GM10248 (cell line): ENCODE data around the gene KRTAP13-4.

Experiments
- CTCF ChIA-PET: fragments of 300-600 bp; sonication (Branson Sonifier 250); formaldehyde crosslinking; extraction: SDS; loops from one replicate; lab custom pipeline; 2021; ENCODE audit warnings: antibody characterized with exemption; lab: Yijun Ruan, JAX
- POLR2A ChIA-PET: fragments of 350-650 bp; sonication (Branson Sonifier 250); formaldehyde crosslinking; extraction: SDS; loops from one replicate; lab custom pipeline; 2020; ENCODE audit warnings: antibody characterized with exemption; lab: Yijun Ruan, JAX
- DNase-seq: peaks from one replicate; pipeline ENCODE4 v3.0.0; 2012; ENCODE audit errors: extremely low spot score
- CTCF ChIP-seq: IDR thresholded peaks from 2 replicates; pipeline ENCODE4 v1.5.1; 2012; ENCODE audit warnings: mild to moderate bottlenecking, low read depth; ENCODE audit errors: extremely low read depth, missing control alignments, control extremely low read depth

KRTAP13-4 gene

GRCh38 chr21:30430170-30430655 is at the start of gene KRTAP13-4:
TSS of gene KRTAP13-4 (plus strand) at chr21:30430220. CDS start at chr21:30430276, 56 bp downstream.
- DNase-seq, result no peak
- ChIA-PET CTCF (no interaction called here), POLR2A (no interaction called here)
- TF ChIP-seq CTCF, result no peak

- POLR2A ChIA-PET, result no interaction called here
- no peak for TF ChIP-seq CTCF
- no peak for DNase-seq
- CTCF ChIA-PET, result no interaction called here
Observed at GRCh38 chr21:30382201-30382600, 47.8 kb upstream of the KRTAP13-4 start.

GRCh38 chr21:30391492-30392025 is 38.5 kb upstream of the KRTAP13-4 start:
- CTCF ChIA-PET, result no interaction called here
- POLR2A ChIA-PET, result no interaction called here

GRCh38 chr21:30395731-30396130 is 34.3 kb upstream of the KRTAP13-4 start, which contains the start of gene KRTAP13-1:
TSS of gene KRTAP13-1 (plus strand) at chr21:30396031. CDS start at chr21:30396087, 56 bp downstream.
- DNase-seq, result no peak
- ChIA-PET CTCF (no interaction called here), POLR2A (no interaction called here)
- TF ChIP-seq CTCF, result no peak

More at GRCh38 chr21:30391492-30392025, 38.5 kb upstream of the KRTAP13-4 start:
- DNase-seq, result no peak
- TF ChIP-seq CTCF, result no peak

GRCh38 chr21:30408782-30409494 is 21.1 kb upstream of the KRTAP13-4 start:
- ChIA-PET POLR2A (no interaction called here), CTCF (interaction anchor here (2.0 kb wide), 1 partner anchor 12 kb away, joined by 6 read pairs; no protein-coding TSS in a partner anchor)
- DNase-seq, result no peak
- no peak for TF ChIP-seq CTCF

- no peak for DNase-seq
- no peak for TF ChIP-seq CTCF
- POLR2A ChIA-PET, result no interaction called here
- CTCF ChIA-PET, result no interaction called here
Observed at GRCh38 chr21:30415993-30416392, 14.0 kb upstream of the KRTAP13-4 start.
